ENCODE results near the gene TOMT.
"Not testable (repeated sequence)": the region's sequence is repeated elsewhere in the genome, so short reads cannot be mapped to it uniquely, and the experiment has no call there.

Gene TOMT

GRCh38 chr11:72144807-72145565, 39.3 kb downstream of the TOMT start:
- H3K4me3 Mint-ChIP-seq: no peak overlapping the region
- no peak overlapping the region for H3K27ac Mint-ChIP-seq
- intact Hi-C loops (cut with micrococcal nuclease): loop anchor here (1.0 to 5.0 kb wide), 4 partner anchors 42 to 120 kb away; partner anchors contain the start of gene LAMTOR1
- peaks cover 23% of the 10 kb centered on the region for H3K4me1 Mint-ChIP-seq (ENCODE audit: low read depth)
- no peaks in the 10 kb centered on the region for H3K36me3 Mint-ChIP-seq (ENCODE audit: low read depth)
- no peaks in the 10 kb centered on the region for H3K9me3 Mint-ChIP-seq
- no peaks in the 10 kb centered on the region for H3K27me3 Mint-ChIP-seq

- peak overlapping the region; percentile 33 for H3K27ac Mint-ChIP-seq
Observed at GRCh38 chr11:72146625-72147024, 40.9 kb downstream of the TOMT start.

GRCh38 chr11:72150882-72151281, 45.2 kb downstream of the TOMT start:
- no peaks in the 10 kb centered on the region for H3K36me3 Mint-ChIP-seq (ENCODE audit: low read depth)
- no peaks in the 10 kb centered on the region for H3K4me1 Mint-ChIP-seq (ENCODE audit: low read depth)
- intact Hi-C loops (cut with micrococcal nuclease): no loop called here
- H3K27ac Mint-ChIP-seq: no peak overlapping the region
- no peak overlapping the region for H3K4me3 Mint-ChIP-seq
- no peaks in the 10 kb centered on the region for H3K9me3 Mint-ChIP-seq
- H3K27me3 Mint-ChIP-seq: peaks cover 2% of the 10 kb centered on the region

More at GRCh38 chr11:72146625-72147024, 40.9 kb downstream of the TOMT start:
- no peaks in the 10 kb centered on the region for H3K9me3 Mint-ChIP-seq
- no peaks in the 10 kb centered on the region for H3K27me3 Mint-ChIP-seq
- H3K36me3 Mint-ChIP-seq (ENCODE audit: low read depth): no peaks in the 10 kb centered on the region
- H3K4me3 Mint-ChIP-seq: no peak overlapping the region
- intact Hi-C loops (cut with micrococcal nuclease): no loop called here
- H3K4me1 Mint-ChIP-seq (ENCODE audit: low read depth): peaks cover 8% of the 10 kb centered on the region

- H3K27me3 Mint-ChIP-seq; H3K36me3 Mint-ChIP-seq (ENCODE audit: low read depth); H3K4me3 Mint-ChIP-seq; intact Hi-C loops (cut with micrococcal nuclease); H3K4me1 Mint-ChIP-seq (ENCODE audit: low read depth); H3K27ac Mint-ChIP-seq; H3K9me3 Mint-ChIP-seq: not testable (repeated sequence)
Observed at GRCh38 chr11:72153874-72154273, 48.1 kb downstream of the TOMT start.

GRCh38 chr11:72154816-72155215, 49.1 kb downstream of the TOMT start:
- Mint-ChIP-seq H3K36me3 (ENCODE audit: low read depth) (no peaks in the 10 kb centered on the region), H3K9me3 (no peaks in the 10 kb centered on the region), H3K27ac (no peak overlapping the region), H3K4me1 (ENCODE audit: low read depth) (no peaks in the 10 kb centered on the region), H3K27me3 (peaks cover 13% of the 10 kb centered on the region), H3K4me3 (no peak overlapping the region)
- intact Hi-C loops (cut with micrococcal nuclease): no loop called here

GRCh38 chr11:72155751-72156150, 50.0 kb downstream of the TOMT start:
- Mint-ChIP-seq H3K27me3 (peaks cover 14% of the 10 kb centered on the region), H3K9me3 (no peaks in the 10 kb centered on the region), H3K27ac (no peak overlapping the region), H3K4me1 (ENCODE audit: low read depth) (no peaks in the 10 kb centered on the region), H3K4me3 (no peak overlapping the region), H3K36me3 (ENCODE audit: low read depth) (no peaks in the 10 kb centered on the region)
- intact Hi-C loops (cut with micrococcal nuclease): no loop called here

GRCh38 chr11:72157131-72157530, 51.4 kb downstream of the TOMT start:
- intact Hi-C loops (cut with micrococcal nuclease): no loop called here
- Mint-ChIP-seq H3K36me3 (ENCODE audit: low read depth) (no peaks in the 10 kb centered on the region), H3K27ac (no peak overlapping the region), H3K4me1 (ENCODE audit: low read depth) (no peaks in the 10 kb centered on the region), H3K27me3 (peaks cover 21% of the 10 kb centered on the region), H3K4me3 (no peak overlapping the region), H3K9me3 (no peaks in the 10 kb centered on the region)

Measured in dendritic cell treated with granulocyte-macrophage colony-stimulating factor and Interleukin-4, amounts not matched to agents 40 ng/mL and 50 ng/mL, for 4 days (primary cell).